ENCODE results near the gene P2RY2.

The P2RY2 gene

GRCh38 chr11:73274722-73275380 is 56.8 kb downstream of the P2RY2 start:
- Histone ChIP-seq H3K9ac (ENCODE audit: low read length) (no peak overlapping the region), H3K9me2 (replicated peaks; ENCODE audit: insufficient read depth, low read length) (no peaks in the 10 kb centered on the region), H3K27ac (ENCODE audit: low read depth, low read length) (no peak overlapping the region), H3K79me2 (ENCODE audit: insufficient read depth, low read length) (no peaks in the 10 kb centered on the region), H3K4me3 (ENCODE audit: insufficient read depth, low read length, poor library complexity, severe bottlenecking) (no peak overlapping the region), H3K4me2 (ENCODE audit: low read depth, low read length, poor library complexity, severe bottlenecking) (no peak overlapping the region), H2AFZ (ENCODE audit: low read depth, low read length, severe bottlenecking) (no peak overlapping the region), H3K9me3 (ENCODE audit: insufficient read depth, low read length) (no peaks in the 10 kb centered on the region), H3F3A (ENCODE audit: insufficient read depth) (no peaks in the 10 kb centered on the region), H4K20me1 (ENCODE audit: low read depth, low read length) (no peaks in the 10 kb centered on the region), H3K27me3 (ENCODE audit: low read length) (no peaks in the 10 kb centered on the region), H3K36me3 (ENCODE audit: low read length) (no peaks in the 10 kb centered on the region)
- TF ChIP-seq CTCF (IDR thresholded peaks at IDR 0.05; ENCODE audit: insufficient read depth, low read length, poor library complexity, severe bottlenecking) (no peak), EZH2phosphoT487 (conservative IDR thresholded peaks at IDR 0.05; ENCODE audit: low read length) (no peak)

- Histone ChIP-seq H3K36me3 (ENCODE audit: low read length) (no peaks in the 10 kb centered on the region), H3K27me3 (ENCODE audit: low read length) (no peaks in the 10 kb centered on the region), H3K79me2 (ENCODE audit: insufficient read depth, low read length) (no peaks in the 10 kb centered on the region), H3K27ac (ENCODE audit: low read depth, low read length) (no peak overlapping the region), H3K9me2 (replicated peaks; ENCODE audit: insufficient read depth, low read length) (no peaks in the 10 kb centered on the region), H3F3A (ENCODE audit: insufficient read depth) (no peaks in the 10 kb centered on the region), H4K20me1 (ENCODE audit: low read depth, low read length) (no peaks in the 10 kb centered on the region), H3K4me3 (ENCODE audit: insufficient read depth, low read length, poor library complexity, severe bottlenecking) (no peak overlapping the region), H2AFZ (ENCODE audit: low read depth, low read length, severe bottlenecking) (no peak overlapping the region), H3K9ac (ENCODE audit: low read length) (no peak overlapping the region), H3K4me2 (ENCODE audit: low read depth, low read length, poor library complexity, severe bottlenecking) (no peak overlapping the region), H3K9me3 (ENCODE audit: insufficient read depth, low read length) (no peaks in the 10 kb centered on the region)
- TF ChIP-seq CTCF (IDR thresholded peaks at IDR 0.05; ENCODE audit: insufficient read depth, low read length, poor library complexity, severe bottlenecking) (no peak), EZH2phosphoT487 (conservative IDR thresholded peaks at IDR 0.05; ENCODE audit: low read length) (no peak)
Measured at GRCh38 chr11:73275381-73275750, 57.3 kb downstream of the P2RY2 start.

GRCh38 chr11:73277467-73277866 is 59.4 kb downstream of the P2RY2 start:
- no peaks in the 10 kb centered on the region for H3K9me3 ChIP-seq (ENCODE audit: insufficient read depth, low read length)
- no peaks in the 10 kb centered on the region for H4K20me1 ChIP-seq (ENCODE audit: low read depth, low read length)
- no peak overlapping the region for H3K4me2 ChIP-seq (ENCODE audit: low read depth, low read length, poor library complexity, severe bottlenecking)
- no peaks in the 10 kb centered on the region for H3F3A ChIP-seq (ENCODE audit: insufficient read depth)
- H3K9me2 ChIP-seq (replicated peaks; ENCODE audit: insufficient read depth, low read length), result no peaks in the 10 kb centered on the region
- H3K4me3 ChIP-seq (ENCODE audit: insufficient read depth, low read length, poor library complexity, severe bottlenecking), result no peak overlapping the region
- H3K9ac ChIP-seq (ENCODE audit: low read length), result no peak overlapping the region
- H3K27me3 ChIP-seq (ENCODE audit: low read length), result no peaks in the 10 kb centered on the region
- H3K27ac ChIP-seq (ENCODE audit: low read depth, low read length), result no peak overlapping the region
- H3K36me3 ChIP-seq (ENCODE audit: low read length), result no peaks in the 10 kb centered on the region
- no peak for TF ChIP-seq CTCF (IDR thresholded peaks at IDR 0.05; ENCODE audit: insufficient read depth, low read length, poor library complexity, severe bottlenecking)
- TF ChIP-seq EZH2phosphoT487 (conservative IDR thresholded peaks at IDR 0.05; ENCODE audit: low read length), result no peak
- H3K79me2 ChIP-seq (ENCODE audit: insufficient read depth, low read length), result no peaks in the 10 kb centered on the region
- no peak overlapping the region for H2AFZ ChIP-seq (ENCODE audit: low read depth, low read length, severe bottlenecking)

Data from SU-DHL-6 (cell line).